ENCODE measurements around the gene MSS51.

Gene MSS51

GRCh38 chr10:73439605-73440312, 6.4 kb upstream of the MSS51 start:
- DNase-seq (ENCODE audit: low read depth): peak; percentile 63
- H3K4me3 ChIP-seq (ENCODE audit: low read depth, low read length): no peak overlapping the region

GRCh38 chr10:73439055-73439454, 5.7 kb upstream of the MSS51 start:
- peak; percentile 55 for DNase-seq (ENCODE audit: low read depth)
- no peak overlapping the region for H3K4me3 ChIP-seq (ENCODE audit: low read depth, low read length)
- TF ChIP-seq, protein P1, sequence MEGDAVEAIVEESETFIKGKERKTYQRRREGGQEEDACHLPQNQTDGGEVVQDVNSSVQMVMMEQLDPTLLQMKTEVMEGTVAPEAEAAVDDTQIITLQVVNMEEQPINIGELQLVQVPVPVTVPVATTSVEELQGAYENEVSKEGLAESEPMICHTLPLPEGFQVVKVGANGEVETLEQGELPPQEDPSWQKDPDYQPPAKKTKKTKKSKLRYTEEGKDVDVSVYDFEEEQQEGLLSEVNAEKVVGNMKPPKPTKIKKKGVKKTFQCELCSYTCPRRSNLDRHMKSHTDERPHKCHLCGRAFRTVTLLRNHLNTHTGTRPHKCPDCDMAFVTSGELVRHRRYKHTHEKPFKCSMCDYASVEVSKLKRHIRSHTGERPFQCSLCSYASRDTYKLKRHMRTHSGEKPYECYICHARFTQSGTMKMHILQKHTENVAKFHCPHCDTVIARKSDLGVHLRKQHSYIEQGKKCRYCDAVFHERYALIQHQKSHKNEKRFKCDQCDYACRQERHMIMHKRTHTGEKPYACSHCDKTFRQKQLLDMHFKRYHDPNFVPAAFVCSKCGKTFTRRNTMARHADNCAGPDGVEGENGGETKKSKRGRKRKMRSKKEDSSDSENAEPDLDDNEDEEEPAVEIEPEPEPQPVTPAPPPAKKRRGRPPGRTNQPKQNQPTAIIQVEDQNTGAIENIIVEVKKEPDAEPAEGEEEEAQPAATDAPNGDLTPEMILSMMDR (conservative IDR thresholded peaks at IDR 0.05; ENCODE audit: low read depth, low read length): no peak

More at GRCh38 chr10:73439605-73440312, 6.4 kb upstream of the MSS51 start:
- TF ChIP-seq, protein P1 (conservative IDR thresholded peaks at IDR 0.05; ENCODE audit: low read depth, low read length): no peak

- no peak overlapping the region for H3K4me3 ChIP-seq (ENCODE audit: low read depth, low read length)
- TF ChIP-seq, protein P1 (conservative IDR thresholded peaks at IDR 0.05; ENCODE audit: low read depth, low read length): no peak
- no peak for DNase-seq (ENCODE audit: low read depth)
These were observed 469 bp downstream of the MSS51 start for GRCh38 chr10:73432646-73433537.

GRCh38 chr10:73426318-73426717, 7.0 kb downstream of the MSS51 start:
- no peak overlapping the region for H3K4me3 ChIP-seq (ENCODE audit: low read depth, low read length)
- no peak for DNase-seq (ENCODE audit: low read depth)
- TF ChIP-seq, protein P1 (conservative IDR thresholded peaks at IDR 0.05; ENCODE audit: low read depth, low read length): no peak

GRCh38 chr10:73424478-73424877, 8.9 kb downstream of the MSS51 start:
- H3K4me3 ChIP-seq (ENCODE audit: low read depth, low read length): no peak overlapping the region
- no peak for DNase-seq (ENCODE audit: low read depth)
- TF ChIP-seq, protein P1 (conservative IDR thresholded peaks at IDR 0.05; ENCODE audit: low read depth, low read length): no peak

DNA sequence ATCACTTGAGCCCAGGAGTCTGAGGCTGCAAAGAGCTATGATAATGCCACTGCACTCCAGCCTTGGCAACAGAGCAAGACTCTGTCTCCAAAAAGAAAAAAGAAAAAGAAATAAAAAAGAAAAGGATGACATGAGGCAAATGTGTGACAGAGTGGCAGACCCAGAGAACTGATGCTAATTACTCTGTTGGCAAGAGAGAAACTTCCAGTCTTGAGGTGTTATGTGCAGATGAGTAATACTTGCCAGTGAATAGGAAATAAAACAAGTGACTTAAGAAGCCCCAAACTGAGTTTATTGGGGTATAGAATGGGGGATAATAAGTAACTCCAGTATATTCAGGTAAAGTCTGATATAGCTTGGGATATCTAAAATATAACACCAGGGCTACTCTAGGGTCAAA, 10.1 kb downstream of the MSS51 start:
- TF ChIP-seq, protein P1 (conservative IDR thresholded peaks at IDR 0.05; ENCODE audit: low read depth, low read length): no peak
- H3K4me3 ChIP-seq (ENCODE audit: low read depth, low read length): no peak overlapping the region
- no peak for DNase-seq (ENCODE audit: low read depth)

Measured in choroid plexus epithelial cell (primary cell).